Measurements from ENCODE around the gene ARSK.

GRCh38 chr5:95600557-95600956 lies 45.7 kb downstream of the ARSK start:
- TF ChIP-seq CTCF (IDR thresholded peaks at IDR 0.05) = no peak
- no peak for TF ChIP-seq POLR2AphosphoS5 (IDR thresholded peaks at IDR 0.05)

Data from prostate gland (tissue), 2 donors.